AG04450 (cell line): ENCODE results near the gene CPE. TPM values are rescaled to one million over a fixed set of nuclear protein-coding genes. Genes with fewer than 3 reads are reported as not detected.

Experiments
- CTCF ChIA-PET: fragments of 300-600, 350-600 bp; formaldehyde crosslinking; extraction: SDS; loops from one replicate; lab custom pipeline; 2022; ENCODE audit warnings: antibody characterized with exemption, inconsistent platforms; lab: Charles Lee
- POLR2A ChIA-PET: fragments of 350-600 bp; formaldehyde crosslinking; extraction: SDS; loops from one replicate; lab custom pipeline; 2021; ENCODE audit warnings: antibody characterized with exemption, inconsistent platforms; lab: Yijun Ruan, JAX
- DNase-seq: peaks from one replicate; pipeline ENCODE4 v3.0.0-alpha.2; 2011; ENCODE audit warnings: low read depth, low spot score
- H3K27ac ChIP-seq: one replicate; pipeline ENCODE4 v1.5.1; 2012; ENCODE audit warnings: low read depth, low read length, control low read depth
- H3K27me3 ChIP-seq: one replicate; pipeline ENCODE4 v1.6.0; 2012; ENCODE audit warnings: low read length; ENCODE audit not compliant: control insufficient read depth, insufficient read depth
- H3K4me3 ChIP-seq: 2 replicates; pipeline ENCODE4 v1.5.1; 2011; ENCODE audit warnings: mild to moderate bottlenecking, low read depth, low read length, control low read depth
- H3K9me3 ChIP-seq: 2 replicates; pipeline ENCODE4 v1.5.1; 2012; ENCODE audit warnings: low read length; ENCODE audit not compliant: control insufficient read depth, insufficient read depth
- polyA plus RNA-seq: library from polyadenylated mRNA; depleted of rRNA; stranded (reverse); fragments of >200 nt; gene quantifications from 2 replicates; pipeline ENCODE4 v1.2.3, GENCODE V29; 2011
- TF ChIP-seq, protein P1 (sequence below): IDR thresholded peaks from 2 replicates; pipeline ENCODE4 v1.5.1; 2011; ENCODE audit warnings: low read depth, low read length, control low read depth, inconsistent platforms

CPE gene
- polyA plus RNA-seq, 1 experiment, result 11.8 TPM

DNA sequence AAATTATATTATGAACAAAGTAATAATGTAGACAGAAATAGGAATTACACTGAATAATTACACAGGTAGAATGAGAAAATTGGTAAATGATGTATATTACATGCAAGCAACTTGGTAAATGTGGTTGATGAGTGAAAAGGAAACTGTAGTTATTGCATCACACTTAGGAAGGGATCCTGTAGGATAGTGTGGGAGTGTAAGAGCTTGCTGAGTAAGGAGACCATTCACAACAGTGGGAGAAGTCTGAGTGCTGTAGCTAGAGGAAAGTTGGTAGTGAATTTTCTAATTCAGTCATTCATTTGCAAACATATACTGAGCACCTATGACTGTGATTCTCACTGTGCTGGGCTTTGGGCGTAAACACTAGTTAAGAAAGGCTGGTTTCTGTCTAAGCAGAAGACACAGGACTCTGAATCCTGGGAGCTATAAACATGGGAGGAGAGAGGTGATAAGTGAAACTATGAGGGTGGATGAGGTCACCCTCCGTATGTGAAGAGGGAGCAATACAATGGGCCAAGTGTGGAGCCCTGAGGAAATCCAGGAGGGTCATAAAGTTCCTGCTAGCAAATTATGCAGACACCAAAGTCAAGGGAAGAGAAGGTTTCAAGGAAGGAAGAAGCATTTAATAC is 14.2 kb upstream of the CPE start:
- H3K9me3 ChIP-seq, result no peaks in the 10 kb centered on the region
- CTCF ChIA-PET, result no interaction called here
- TF ChIP-seq, protein P1, sequence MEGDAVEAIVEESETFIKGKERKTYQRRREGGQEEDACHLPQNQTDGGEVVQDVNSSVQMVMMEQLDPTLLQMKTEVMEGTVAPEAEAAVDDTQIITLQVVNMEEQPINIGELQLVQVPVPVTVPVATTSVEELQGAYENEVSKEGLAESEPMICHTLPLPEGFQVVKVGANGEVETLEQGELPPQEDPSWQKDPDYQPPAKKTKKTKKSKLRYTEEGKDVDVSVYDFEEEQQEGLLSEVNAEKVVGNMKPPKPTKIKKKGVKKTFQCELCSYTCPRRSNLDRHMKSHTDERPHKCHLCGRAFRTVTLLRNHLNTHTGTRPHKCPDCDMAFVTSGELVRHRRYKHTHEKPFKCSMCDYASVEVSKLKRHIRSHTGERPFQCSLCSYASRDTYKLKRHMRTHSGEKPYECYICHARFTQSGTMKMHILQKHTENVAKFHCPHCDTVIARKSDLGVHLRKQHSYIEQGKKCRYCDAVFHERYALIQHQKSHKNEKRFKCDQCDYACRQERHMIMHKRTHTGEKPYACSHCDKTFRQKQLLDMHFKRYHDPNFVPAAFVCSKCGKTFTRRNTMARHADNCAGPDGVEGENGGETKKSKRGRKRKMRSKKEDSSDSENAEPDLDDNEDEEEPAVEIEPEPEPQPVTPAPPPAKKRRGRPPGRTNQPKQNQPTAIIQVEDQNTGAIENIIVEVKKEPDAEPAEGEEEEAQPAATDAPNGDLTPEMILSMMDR, result no peak
- DNase-seq, result no peak
- no peak overlapping the region for H3K4me3 ChIP-seq
- peaks cover 2% of the 10 kb centered on the region for H3K27me3 ChIP-seq
- no peak overlapping the region for H3K27ac ChIP-seq
- POLR2A ChIA-PET, result no interaction called here

DNA sequence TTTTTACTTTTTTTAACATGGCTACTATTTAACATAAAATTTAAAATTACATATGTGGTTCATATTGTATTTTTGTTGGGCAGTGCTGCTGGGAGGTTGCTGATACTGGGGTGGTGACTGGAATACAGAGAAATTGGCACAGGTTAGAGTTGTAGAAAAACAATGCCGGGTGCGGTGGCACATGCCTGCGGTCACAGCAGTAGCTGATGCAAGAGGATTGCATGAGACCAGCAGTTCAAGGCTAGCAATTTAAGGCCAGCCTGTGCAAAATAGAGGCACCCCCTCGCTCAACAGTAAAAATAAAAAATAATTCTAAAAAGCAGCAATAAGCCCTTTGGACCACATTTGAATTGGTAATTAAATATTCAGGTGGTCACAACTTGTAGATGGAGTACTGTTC is 11.8 kb upstream of the CPE start:
- H3K9me3 ChIP-seq, result no peaks in the 10 kb centered on the region
- H3K27ac ChIP-seq, result no peak overlapping the region
- no peak overlapping the region for H3K4me3 ChIP-seq
- no peak for DNase-seq
- ChIA-PET POLR2A (no interaction called here), CTCF (no interaction called here)
- TF ChIP-seq, protein P1, result no peak
- no peaks in the 10 kb centered on the region for H3K27me3 ChIP-seq

DNA sequence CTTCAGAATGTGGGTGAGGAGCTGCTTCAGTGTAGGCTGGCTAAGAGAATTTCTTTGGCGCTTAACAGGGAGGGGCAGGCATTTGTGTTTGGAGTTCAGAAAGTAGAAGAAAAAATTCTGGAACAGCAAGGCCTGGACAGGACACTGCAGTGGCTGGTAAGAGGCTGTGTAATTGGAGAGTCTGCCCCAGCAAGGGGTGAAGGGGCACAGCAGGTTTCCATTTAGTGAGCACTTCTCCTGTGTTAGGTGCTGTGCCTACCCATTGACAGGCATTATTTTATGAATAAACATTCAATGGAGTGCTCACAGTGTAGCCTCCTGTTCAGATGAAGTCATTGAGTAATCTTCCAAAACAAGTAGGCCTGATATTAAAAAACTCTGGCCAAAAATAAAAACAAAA is 10.7 kb upstream of the CPE start:
- H3K4me3 ChIP-seq, result no peak overlapping the region
- POLR2A ChIA-PET, result no interaction called here
- TF ChIP-seq, protein P1, result no peak
- H3K27me3 ChIP-seq, result no peaks in the 10 kb centered on the region
- no peaks in the 10 kb centered on the region for H3K9me3 ChIP-seq
- CTCF ChIA-PET, result no interaction called here
- DNase-seq, result no peak
- no peak overlapping the region for H3K27ac ChIP-seq

DNA sequence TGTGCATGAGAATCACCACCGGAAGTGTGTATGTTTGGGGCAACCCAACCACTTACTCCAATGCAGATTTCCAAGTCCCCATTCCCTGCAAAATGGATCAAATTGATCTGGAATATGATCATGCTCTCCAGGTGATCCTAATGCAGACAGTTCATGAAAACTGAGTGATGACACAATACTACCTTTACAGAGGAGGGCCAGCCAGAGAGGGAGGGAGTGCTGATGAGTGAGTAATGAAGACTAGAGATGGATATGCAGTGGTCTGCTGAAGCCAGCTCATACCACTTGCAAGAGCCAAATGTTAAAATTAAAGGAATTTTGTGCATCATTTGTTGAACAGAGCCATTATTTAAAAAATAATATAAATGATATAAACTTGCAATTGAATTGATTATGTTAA is 10.2 kb upstream of the CPE start:
- H3K9me3 ChIP-seq, result no peaks in the 10 kb centered on the region
- no peak for DNase-seq
- TF ChIP-seq, protein P1, result no peak
- CTCF ChIA-PET, result no interaction called here
- POLR2A ChIA-PET, result no interaction called here
- H3K4me3 ChIP-seq, result no peak overlapping the region
- H3K27ac ChIP-seq, result no peak overlapping the region
- H3K27me3 ChIP-seq, result no peaks in the 10 kb centered on the region

DNA sequence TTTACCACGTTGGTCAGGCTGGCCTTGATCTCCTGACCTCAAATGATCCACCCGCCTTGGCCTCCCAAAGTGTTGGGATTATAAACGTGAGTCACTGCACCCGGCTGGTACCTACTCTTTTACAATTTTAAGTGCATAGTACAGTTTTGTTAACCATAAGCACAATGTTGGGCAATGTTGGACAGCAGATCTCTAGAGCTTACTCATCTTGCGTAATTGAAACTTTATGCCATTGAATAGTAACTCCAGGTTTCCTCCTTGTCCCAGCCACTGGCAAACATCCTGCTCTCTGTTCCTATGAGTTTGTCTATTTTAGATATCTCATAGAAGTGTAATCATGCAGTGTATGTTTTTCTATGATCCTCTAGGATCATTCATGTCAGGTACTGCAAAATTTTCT is 9.3 kb upstream of the CPE start:
- POLR2A ChIA-PET, result no interaction called here
- Histone ChIP-seq H3K9me3 (no peaks in the 10 kb centered on the region), H3K4me3 (no peak overlapping the region), H3K27ac (no peak overlapping the region), H3K27me3 (no peaks in the 10 kb centered on the region)
- TF ChIP-seq, protein P1, result no peak
- CTCF ChIA-PET, result interaction anchor here (0.7 kb wide), 1 partner anchor 427 kb away, joined by 3 read pairs; no protein-coding TSS in a partner anchor
- DNase-seq, result no peak
